ENCODE measurements around the gene DCLK2. TPM values are rescaled to one million over a fixed set of nuclear protein-coding genes. Genes with fewer than 3 reads are reported as not detected.

DCLK2 gene
- total and polyA plus RNA-seq, 2 of the 4 experiments (the other 2 are of a cell fraction), result 11.3 to 15.5 TPM

DNA sequence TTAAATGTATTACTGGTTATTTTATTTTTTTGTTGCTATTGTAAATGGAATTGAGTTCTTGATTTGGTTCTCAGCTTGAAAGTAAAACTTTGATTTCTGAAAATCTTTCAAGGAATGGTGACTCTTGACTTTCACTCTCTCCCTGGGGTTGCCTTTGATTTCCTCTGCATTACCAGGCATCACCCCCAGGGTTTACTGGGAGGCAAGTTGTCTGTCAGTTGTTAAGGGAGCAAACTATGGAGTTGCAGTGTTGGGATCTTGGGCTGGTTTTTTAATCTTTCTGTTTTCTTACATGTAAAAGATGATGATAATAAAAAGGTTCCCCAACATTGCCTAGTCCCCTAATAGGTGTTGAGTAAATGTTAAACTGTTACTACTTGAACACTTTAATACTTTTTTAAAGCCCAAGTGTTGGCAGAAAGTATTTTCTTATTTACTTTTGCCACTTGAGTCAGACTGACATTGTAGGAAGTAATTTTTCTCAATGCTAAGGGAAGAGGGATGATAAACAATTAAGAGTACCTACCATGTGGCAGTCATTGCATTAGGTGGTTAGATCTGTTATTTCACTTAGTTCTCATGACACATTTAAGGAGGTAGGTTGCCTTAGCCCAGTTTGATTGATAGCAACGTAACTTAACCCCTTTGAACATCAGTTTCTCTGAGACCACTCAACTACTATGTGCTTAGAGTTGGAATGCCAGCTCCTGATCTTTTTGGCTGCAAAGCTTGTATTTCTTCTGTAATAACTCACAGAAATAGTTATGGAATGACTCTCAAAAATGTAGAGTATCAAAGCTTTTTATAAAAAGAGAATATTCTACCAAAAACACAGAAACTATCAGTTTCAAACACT, 67.1 kb downstream of the DCLK2 start:
- no peak overlapping the region for H3K9ac ChIP-seq (ENCODE audit: low read depth, low read length)
- in situ Hi-C loops (cut with MboI; ENCODE audit: low sequenced_read_pairs), result no loop called here
- H3K9me1 ChIP-seq (ENCODE audit: insufficient read depth, low read length), result peaks cover 4% of the 10 kb centered on the region
- no CpG with 5 or more reads among the region's 1 CpG for WGBS, 2 experiments (ENCODE audit: extremely low coverage in 2 of 2, insufficient read length in 1 of 2)
- POLR2A ChIA-PET (ENCODE audit: unreplicated experiment), result no interaction called here
- H3K4me3 ChIP-seq (ENCODE audit: insufficient read depth, low read depth, low read length), result no peak overlapping the region
- H4K91ac ChIP-seq (ENCODE audit: insufficient read depth, low read depth, low read length), result no peak overlapping the region
- 0 out of 2 replicates have a peak overlapping the region, but pooled peaks have one; percentile 65 for H2BK20ac ChIP-seq (ENCODE audit: low read depth, low read length)
- peak overlapping the region; percentile 28 for H2BK5ac ChIP-seq (ENCODE audit: low read depth, low read length, poor library complexity, severe bottlenecking)
- CTCF ChIA-PET, result interaction anchor here (0.5 to 0.9 kb wide), 2 partner anchors 72 to 147 kb away, joined by 3 read pairs; no protein-coding TSS in a partner anchor
- DNase-seq, result peak; percentile 45
- H2AK5ac ChIP-seq (ENCODE audit: low read depth, low read length), result no peak overlapping the region; the same call in 1 of the 2 replicates
- H3K4me2 ChIP-seq (ENCODE audit: low read depth, low read length), result peak overlapping the region; percentile 22; the same call in 1 of the 2 replicates
- H2BK120ac ChIP-seq (ENCODE audit: low read depth, low read length), result no peak overlapping the region
- H4K20me1 ChIP-seq (ENCODE audit: insufficient read depth, low read length), result no peaks in the 10 kb centered on the region
- intact Hi-C loops (cut with micrococcal nuclease), result no loop called here
- peak overlapping the region; percentile 16; the same call in 1 of the 2 replicates for H3K14ac ChIP-seq (replicated peaks; ENCODE audit: low read depth, low read length)
- no peak overlapping the region for H4K5ac ChIP-seq (ENCODE audit: low read depth, low read length)
- peaks cover 56 to 68% of the 10 kb centered on the region in 2 experiments for H3K79me1 ChIP-seq (ENCODE audit: low read depth in 1 of 2, low read length in 2 of 2)
- no peak for TF ChIP-seq CHD1 (IDR thresholded peaks at IDR 0.05; ENCODE audit: low read depth, low read length)
- TF ChIP-seq, protein P1, sequence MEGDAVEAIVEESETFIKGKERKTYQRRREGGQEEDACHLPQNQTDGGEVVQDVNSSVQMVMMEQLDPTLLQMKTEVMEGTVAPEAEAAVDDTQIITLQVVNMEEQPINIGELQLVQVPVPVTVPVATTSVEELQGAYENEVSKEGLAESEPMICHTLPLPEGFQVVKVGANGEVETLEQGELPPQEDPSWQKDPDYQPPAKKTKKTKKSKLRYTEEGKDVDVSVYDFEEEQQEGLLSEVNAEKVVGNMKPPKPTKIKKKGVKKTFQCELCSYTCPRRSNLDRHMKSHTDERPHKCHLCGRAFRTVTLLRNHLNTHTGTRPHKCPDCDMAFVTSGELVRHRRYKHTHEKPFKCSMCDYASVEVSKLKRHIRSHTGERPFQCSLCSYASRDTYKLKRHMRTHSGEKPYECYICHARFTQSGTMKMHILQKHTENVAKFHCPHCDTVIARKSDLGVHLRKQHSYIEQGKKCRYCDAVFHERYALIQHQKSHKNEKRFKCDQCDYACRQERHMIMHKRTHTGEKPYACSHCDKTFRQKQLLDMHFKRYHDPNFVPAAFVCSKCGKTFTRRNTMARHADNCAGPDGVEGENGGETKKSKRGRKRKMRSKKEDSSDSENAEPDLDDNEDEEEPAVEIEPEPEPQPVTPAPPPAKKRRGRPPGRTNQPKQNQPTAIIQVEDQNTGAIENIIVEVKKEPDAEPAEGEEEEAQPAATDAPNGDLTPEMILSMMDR (conservative IDR thresholded peaks at IDR 0.05; ENCODE audit: low read depth, low read length), result peak; percentile 17; the same call in 1 of the 2 replicates
- no peak overlapping the region for H3K56ac ChIP-seq (ENCODE audit: extremely low read depth, insufficient read depth, low read length)
- H2AFZ ChIP-seq (replicated peaks; ENCODE audit: low read length, poor library complexity), result no peak overlapping the region
- no peak overlapping the region for H3K23ac ChIP-seq (ENCODE audit: low read depth, low read length)
- H3K18ac ChIP-seq (ENCODE audit: low read depth, low read length), result peak overlapping the region; percentile 57
- no peak overlapping the region for H3K27ac ChIP-seq (ENCODE audit: insufficient read depth, low read length)
- peaks cover 10% of the 10 kb centered on the region for H3K4me1 ChIP-seq (ENCODE audit: control insufficient read depth, insufficient read depth, low read length)
- H3K36me3 ChIP-seq (ENCODE audit: control insufficient read depth, insufficient read depth, low read length), result no peaks in the 10 kb centered on the region
- peak overlapping the region in 1 of 2 experiments; percentile 47; a peak in 2 of 4 replicates for H4K8ac ChIP-seq (ENCODE audit: low read depth in 2 of 2, low read length in 2 of 2)
- no peaks in the 10 kb centered on the region for H3K27me3 ChIP-seq (ENCODE audit: control insufficient read depth, insufficient read depth, low read length)
- no peak overlapping the region for H2BK15ac ChIP-seq (ENCODE audit: low read depth, low read length)
- no TSS peak for BruUV-seq (replicated peaks)
- dilution Hi-C loops (cut with HindIII; ENCODE audit: low sequenced_read_pairs, unreplicated experiment), result no loop called here
- H3K4ac ChIP-seq (ENCODE audit: low read depth, low read length), result peak overlapping the region; percentile 31; the same call in 1 of the 2 replicates
- no peaks in the 10 kb centered on the region for H3K9me3 ChIP-seq (ENCODE audit: control insufficient read depth, insufficient read depth, low read length)
- no peak overlapping the region for H2AK9ac ChIP-seq (replicated peaks; ENCODE audit: low read depth, low read length, poor library complexity)
- peak; percentile 66 for ATAC-seq (ENCODE audit: low read depth)

All from IMR-90 (cell line).